Hepatocyte (in vitro differentiated cells): Measurements from ENCODE around the gene CX3CR1. TPM values are rescaled to one million over a fixed set of nuclear protein-coding genes. Genes with fewer than 3 reads are reported as not detected.

Experiments
- DNase-seq: peaks from one replicate; pipeline ENCODE4 v3.0.0-alpha.2; 2016; ENCODE audit warnings: low spot score
- H2AFZ ChIP-seq: fragments of 200-600 bp; sonication (generic); 2 replicates; pipeline ENCODE4 v1.6.0; 2016; ENCODE audit warnings: antibody characterized with exemption, mild to moderate bottlenecking
- H3K27ac ChIP-seq: fragments of 200-600 bp; sonication (generic); 2 replicates; pipeline ENCODE4 v1.5.1; 2016; ENCODE audit warnings: mild to moderate bottlenecking
- H3K27me3 ChIP-seq: fragments of 200-600 bp; sonication (generic); 2 replicates; pipeline ENCODE4 v1.6.1; 2016
- H3K36me3 ChIP-seq: fragments of 200-600 bp; sonication (generic); replicated peaks from 2 replicates; pipeline ENCODE4 v1.5.1; 2016; ENCODE audit warnings: low read depth; ENCODE audit not compliant: insufficient read depth
- H3K4me1 ChIP-seq: fragments of 200-600 bp; sonication (generic); 2 replicates; pipeline ENCODE4 v1.5.1; 2016; ENCODE audit warnings: mild to moderate bottlenecking, moderate library complexity; ENCODE audit not compliant: insufficient read depth
- H3K4me2 ChIP-seq: fragments of 200-600 bp; sonication (generic); 2 replicates; pipeline ENCODE4 v1.6.0; 2016
- H3K4me3 ChIP-seq: fragments of 200-600 bp; sonication (generic); 2 replicates; pipeline ENCODE4 v1.5.1; 2016; ENCODE audit warnings: mild to moderate bottlenecking
- H3K79me2 ChIP-seq: fragments of 200-600 bp; sonication (generic); 2 replicates; pipeline ENCODE4 v1.6.0; 2017; ENCODE audit warnings: mild to moderate bottlenecking
- H3K9me2 ChIP-seq: fragments of 200-600 bp; sonication (generic); replicated peaks from 2 replicates; pipeline ENCODE4 v1.6.0; 2017; ENCODE audit warnings: mild to moderate bottlenecking; ENCODE audit not compliant: insufficient read depth
- H3K9me3 ChIP-seq: fragments of 200-600 bp; sonication (generic); 2 replicates; pipeline ENCODE4 v1.5.1; 2016; ENCODE audit warnings: low read depth, mild to moderate bottlenecking
- H4K20me1 ChIP-seq: fragments of 200-600 bp; sonication (generic); 2 replicates; pipeline ENCODE4 v1.6.0; 2016; ENCODE audit warnings: mild to moderate bottlenecking; ENCODE audit not compliant: insufficient read depth, poor library complexity, severe bottlenecking
- EZH2 ChIP-seq: fragments of 200-600 bp; sonication (generic); IDR thresholded peaks from 2 replicates; pipeline ENCODE4 v1.6.1; 2016; ENCODE audit warnings: antibody characterized with exemption, mild to moderate bottlenecking, borderline replicate concordance
- EZH2phosphoT487 ChIP-seq: fragments of 200-600 bp; sonication (generic); IDR thresholded peaks from one replicate; pipeline ENCODE4 v1.6.1; 2018; ENCODE audit warnings: antibody characterized with exemption, mild to moderate bottlenecking, low read depth, moderate library complexity; ENCODE audit not compliant: unreplicated experiment, severe bottlenecking
- WGBS: methylation state at CpG from one replicate; pipeline ENCODE4 v1.1.6; 2016; ENCODE audit warnings: low lambda C conversion rate; ENCODE audit errors: missing lambda C conversion rate; 5-methylcytosine and 5-hydroxymethylcytosine counted together
- polyA plus RNA-seq: library from polyadenylated mRNA; unstranded; fragments of >200 nt; fragmentation: Nextera tagmentation; extraction: Ambion mirVana; gene quantifications from 2 replicates; pipeline ENCODE4 v1.2.1, GENCODE V29; 2016
- total RNA-seq: library from RNA; depleted of rRNA; stranded (reverse); fragments of >200 nt; gene quantifications from 2 replicates; pipeline ENCODE4 v1.2.3, GENCODE V29; 2014
- TF ChIP-seq, protein P1 (sequence below): fragments of 200-600 bp; sonication (generic); IDR thresholded peaks from 2 replicates; pipeline ENCODE4 v1.5.1; 2016; ENCODE audit warnings: antibody characterized with exemption, mild to moderate bottlenecking; ENCODE audit not compliant: poor library complexity

CX3CR1 gene
- total and polyA plus RNA-seq, 2 experiments from 2014 or later: 0.70 TPM; not detected in 1

DNA sequence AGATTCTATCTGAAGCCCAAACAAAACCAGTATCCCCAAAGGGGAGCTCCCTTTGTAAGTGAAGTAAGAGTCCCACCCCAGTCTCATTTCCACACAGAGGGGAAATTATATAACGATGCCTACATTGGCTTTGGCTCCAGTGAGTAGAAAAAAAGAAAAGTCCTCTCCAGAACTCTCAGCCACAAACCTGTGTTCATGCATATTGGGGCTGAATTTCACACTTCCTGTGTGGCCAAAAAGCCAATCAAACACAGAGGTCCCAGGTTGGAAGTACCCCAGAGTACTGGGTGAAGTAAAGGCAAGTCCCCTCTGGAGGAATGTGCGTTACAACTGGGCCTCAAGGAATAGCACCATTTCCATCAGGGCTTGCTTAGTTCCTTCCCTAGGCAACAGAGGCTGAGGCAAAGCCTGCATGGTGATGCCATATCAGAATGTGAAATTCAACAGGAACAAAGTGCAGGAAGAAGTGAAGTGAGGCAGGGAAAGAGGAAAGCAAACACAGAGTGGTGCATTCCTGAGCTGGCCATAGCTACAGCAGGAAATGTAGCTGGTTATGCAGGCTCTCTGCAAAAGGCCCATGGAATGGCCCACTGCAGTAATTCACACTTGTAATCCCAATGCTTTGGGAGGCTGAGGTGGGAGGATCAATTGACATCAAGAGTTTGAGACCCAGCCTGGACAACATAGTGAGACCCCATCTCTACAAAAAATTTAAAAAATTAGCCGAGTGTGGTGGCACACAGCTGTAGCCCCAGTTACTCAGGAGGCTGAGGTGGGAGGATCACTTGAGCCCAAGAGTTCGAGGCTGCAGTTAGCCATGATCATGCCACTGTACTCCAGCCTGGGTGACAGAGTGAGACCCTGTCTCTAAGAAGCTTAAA, 16.6 kb upstream of the CX3CR1 start:
- Histone ChIP-seq H3K9me2 (no peaks in the 10 kb centered on the region), H3K27me3 (no peaks in the 10 kb centered on the region), H3K4me1 (no peaks in the 10 kb centered on the region), H3K4me2 (no peak overlapping the region), H3K36me3 (no peaks in the 10 kb centered on the region), H3K27ac (no peak overlapping the region), H2AFZ (no peak overlapping the region), H4K20me1 (no peaks in the 10 kb centered on the region), H3K79me2 (no peaks in the 10 kb centered on the region), H3K4me3 (no peak overlapping the region), H3K9me3 (peaks cover 5% of the 10 kb centered on the region)
- DNase-seq: no peak
- TF ChIP-seq EZH2 (no peak), EZH2phosphoT487 (no peak)
- TF ChIP-seq, protein P1, sequence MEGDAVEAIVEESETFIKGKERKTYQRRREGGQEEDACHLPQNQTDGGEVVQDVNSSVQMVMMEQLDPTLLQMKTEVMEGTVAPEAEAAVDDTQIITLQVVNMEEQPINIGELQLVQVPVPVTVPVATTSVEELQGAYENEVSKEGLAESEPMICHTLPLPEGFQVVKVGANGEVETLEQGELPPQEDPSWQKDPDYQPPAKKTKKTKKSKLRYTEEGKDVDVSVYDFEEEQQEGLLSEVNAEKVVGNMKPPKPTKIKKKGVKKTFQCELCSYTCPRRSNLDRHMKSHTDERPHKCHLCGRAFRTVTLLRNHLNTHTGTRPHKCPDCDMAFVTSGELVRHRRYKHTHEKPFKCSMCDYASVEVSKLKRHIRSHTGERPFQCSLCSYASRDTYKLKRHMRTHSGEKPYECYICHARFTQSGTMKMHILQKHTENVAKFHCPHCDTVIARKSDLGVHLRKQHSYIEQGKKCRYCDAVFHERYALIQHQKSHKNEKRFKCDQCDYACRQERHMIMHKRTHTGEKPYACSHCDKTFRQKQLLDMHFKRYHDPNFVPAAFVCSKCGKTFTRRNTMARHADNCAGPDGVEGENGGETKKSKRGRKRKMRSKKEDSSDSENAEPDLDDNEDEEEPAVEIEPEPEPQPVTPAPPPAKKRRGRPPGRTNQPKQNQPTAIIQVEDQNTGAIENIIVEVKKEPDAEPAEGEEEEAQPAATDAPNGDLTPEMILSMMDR: no peak
- 92% methylated on average over 4 of the region's 4 CpGs for WGBS

DNA sequence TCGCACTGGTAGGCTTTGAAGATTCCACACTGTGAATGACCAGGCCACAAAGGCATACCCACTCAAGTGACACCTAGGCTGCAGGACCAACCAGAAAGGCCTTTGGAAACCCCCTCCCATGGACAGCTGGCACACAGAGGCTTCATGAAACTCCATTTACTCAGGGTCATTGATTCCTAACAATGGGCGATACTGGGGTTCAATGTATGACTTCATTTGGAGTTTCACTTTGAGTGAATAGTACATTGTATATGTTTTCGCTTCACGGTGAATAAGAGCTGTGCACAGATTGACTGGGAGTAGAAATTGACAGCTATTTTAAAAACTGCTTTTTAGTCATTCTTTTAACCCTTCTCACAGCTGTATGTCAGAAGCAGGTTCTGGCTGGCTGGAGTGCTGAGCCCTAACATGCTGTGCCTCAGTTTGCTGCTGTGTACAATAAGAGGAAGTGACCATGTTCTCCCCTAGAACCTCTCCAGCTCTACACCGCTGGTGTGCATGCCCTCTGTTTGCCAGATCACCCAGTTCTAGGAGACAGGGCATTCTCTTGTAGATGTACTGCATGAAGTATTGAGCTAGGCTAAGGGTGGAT, 15.4 kb upstream of the CX3CR1 start:
- 93% methylated on average over 5 of the region's 5 CpGs for WGBS
- TF ChIP-seq EZH2phosphoT487: no peak
- no peak for TF ChIP-seq EZH2
- TF ChIP-seq, protein P1: no peak

DNA sequence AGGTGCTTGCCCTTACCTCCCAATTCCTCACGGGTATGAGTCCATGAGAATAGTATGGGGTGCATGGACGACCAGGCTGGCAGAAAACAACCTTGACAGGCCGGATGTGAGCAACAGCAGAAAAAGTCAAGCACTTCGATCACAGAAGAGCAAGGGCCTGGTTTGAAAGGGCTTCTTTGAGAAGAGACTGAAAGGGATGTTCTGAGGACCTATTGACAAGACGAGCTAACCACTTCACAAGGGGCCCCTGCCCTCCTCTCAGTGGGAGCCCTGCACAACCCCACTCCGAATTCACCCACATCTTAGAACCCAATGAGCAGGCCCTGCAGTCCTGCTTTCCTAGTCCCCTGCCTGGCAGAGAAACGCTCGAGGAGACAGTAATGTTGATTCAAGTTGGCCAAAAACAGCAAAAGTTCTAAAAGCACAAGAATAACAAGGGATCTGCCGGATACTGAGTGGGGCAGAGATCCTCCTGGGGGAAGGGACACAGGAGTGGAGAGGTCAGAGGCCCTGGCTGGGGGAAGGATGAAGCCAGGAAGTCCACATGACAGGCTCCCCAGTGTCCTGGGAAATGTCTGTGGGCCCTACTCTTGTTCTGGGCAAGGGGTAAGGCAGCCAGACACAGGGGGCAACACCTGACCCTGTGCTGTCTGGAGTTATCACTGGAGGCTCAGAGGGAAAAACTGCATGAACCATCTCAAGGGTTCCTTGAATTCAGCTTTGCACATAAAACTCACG, 14.8 kb upstream of the CX3CR1 start:
- Histone ChIP-seq H3K4me2 (no peak overlapping the region), H3K36me3 (no peaks in the 10 kb centered on the region), H3K4me3 (no peak overlapping the region), H3K79me2 (no peaks in the 10 kb centered on the region), H3K4me1 (no peaks in the 10 kb centered on the region), H4K20me1 (no peaks in the 10 kb centered on the region), H3K27ac (no peak overlapping the region), H3K9me3 (no peaks in the 10 kb centered on the region), H3K9me2 (no peaks in the 10 kb centered on the region), H3K27me3 (no peaks in the 10 kb centered on the region), H2AFZ (no peak overlapping the region)
- 84% methylated on average over 10 of the region's 10 CpGs for WGBS
- TF ChIP-seq EZH2phosphoT487 (no peak), EZH2 (no peak)
- TF ChIP-seq, protein P1: no peak
- DNase-seq: no peak

More for the DNA sequence above, 15.4 kb upstream of the CX3CR1 start:
- Histone ChIP-seq H3K4me2 (no peak overlapping the region), H3K4me1 (no peaks in the 10 kb centered on the region), H3K27me3 (no peaks in the 10 kb centered on the region), H4K20me1 (no peaks in the 10 kb centered on the region), H3K36me3 (no peaks in the 10 kb centered on the region), H3K4me3 (no peak overlapping the region), H3K79me2 (no peaks in the 10 kb centered on the region), H3K9me2 (no peaks in the 10 kb centered on the region), H3K9me3 (peaks cover 5% of the 10 kb centered on the region), H3K27ac (no peak overlapping the region), H2AFZ (no peak overlapping the region)
- no peak for DNase-seq
